ENCODE results near the gene KCNQ1. TPM values are rescaled to one million over a fixed set of nuclear protein-coding genes. Genes with fewer than 3 reads are reported as not detected.
A peak's percentile ranks its signal among the peaks of the same experiment; 100 is the strongest.

KCNQ1 gene
- total RNA-seq, 1 experiment from 2014 or later: 1.0 TPM

- ChIA-PET CTCF (no interaction called here), POLR2A (no interaction called here)
- Mint-ChIP-seq H3K27ac (ENCODE audit: unreplicated experiment) (no peak overlapping the region), H3K4me3 (ENCODE audit: unreplicated experiment) (no peak overlapping the region), H3K36me3 (ENCODE audit: insufficient read depth, unreplicated experiment) (no peaks in the 10 kb centered on the region), H3K4me1 (ENCODE audit: low read depth, unreplicated experiment) (peaks cover 6% of the 10 kb centered on the region), H3K9me3 (ENCODE audit: unreplicated experiment) (no peaks in the 10 kb centered on the region), H3K27me3 (ENCODE audit: insufficient read depth, unreplicated experiment) (no peaks in the 10 kb centered on the region)
- Histone ChIP-seq H3K36me3 (ENCODE audit: control insufficient read depth, insufficient read depth, low read length) (no peaks in the 10 kb centered on the region), H3K4me1 (peaks cover 10% of the 10 kb centered on the region; the same call in 1 of the 2 replicates), H3K9me3 (no peaks in the 10 kb centered on the region), H3K27me3 (replicated peaks; ENCODE audit: control insufficient read depth, insufficient read depth, low read length) (no peaks in the 10 kb centered on the region), H3K4me3 (ENCODE audit: low read depth, low read length) (no peak overlapping the region)
- no TSS peak for BruUV-seq (replicated peaks)
- DNase-seq: no peak
- TF ChIP-seq CTCF (IDR thresholded peaks at IDR 0.05; ENCODE audit: insufficient read depth in 1 of 2, low read depth in 1 of 2, low read length in 1 of 2, severe bottlenecking in 1 of 2, unreplicated experiment in 1 of 2): no peak
- intact Hi-C loops (cut with micrococcal nuclease; ENCODE audit: unreplicated experiment): no loop called here
These were observed 131.7 kb downstream of the KCNQ1 start for GRCh38 chr11:2576549-2576948.

- Mint-ChIP-seq H3K9me3 (ENCODE audit: unreplicated experiment) (no peaks in the 10 kb centered on the region), H3K27me3 (ENCODE audit: insufficient read depth, unreplicated experiment) (no peaks in the 10 kb centered on the region), H3K4me3 (ENCODE audit: unreplicated experiment) (no peak overlapping the region), H3K36me3 (ENCODE audit: insufficient read depth, unreplicated experiment) (no peaks in the 10 kb centered on the region), H3K4me1 (ENCODE audit: low read depth, unreplicated experiment) (peaks cover 6% of the 10 kb centered on the region), H3K27ac (ENCODE audit: unreplicated experiment) (no peak overlapping the region)
- intact Hi-C loops (cut with micrococcal nuclease; ENCODE audit: unreplicated experiment): no loop called here
- no peaks in the 10 kb centered on the region for H3K27me3 ChIP-seq (replicated peaks; ENCODE audit: control insufficient read depth, insufficient read depth, low read length)
- no TSS peak for BruUV-seq (replicated peaks)
- H3K4me3 ChIP-seq (ENCODE audit: low read depth, low read length): no peak overlapping the region
- ChIA-PET POLR2A (no interaction called here), CTCF (no interaction called here)
- TF ChIP-seq CTCF (IDR thresholded peaks at IDR 0.05; ENCODE audit: insufficient read depth in 1 of 2, low read depth in 1 of 2, low read length in 1 of 2, severe bottlenecking in 1 of 2, unreplicated experiment in 1 of 2): no peak
- H3K36me3 ChIP-seq (ENCODE audit: control insufficient read depth, insufficient read depth, low read length): no peaks in the 10 kb centered on the region
- peak; percentile 43 to 69 for DNase-seq
- peaks cover 10% of the 10 kb centered on the region; the same call in 1 of the 2 replicates for H3K4me1 ChIP-seq
- H3K9me3 ChIP-seq: no peaks in the 10 kb centered on the region
These were observed 132.5 kb downstream of the KCNQ1 start for GRCh38 chr11:2577031-2577990.

- no TSS peak for BruUV-seq (replicated peaks)
- Histone ChIP-seq H3K4me3 (ENCODE audit: low read depth, low read length) (no peak overlapping the region), H3K4me1 (peaks cover 10% of the 10 kb centered on the region; the same call in 1 of the 2 replicates), H3K36me3 (ENCODE audit: control insufficient read depth, insufficient read depth, low read length) (no peaks in the 10 kb centered on the region), H3K9me3 (no peaks in the 10 kb centered on the region), H3K27me3 (replicated peaks; ENCODE audit: control insufficient read depth, insufficient read depth, low read length) (no peaks in the 10 kb centered on the region)
- ChIA-PET CTCF (no interaction called here), POLR2A (no interaction called here)
- Mint-ChIP-seq H3K9me3 (ENCODE audit: unreplicated experiment) (no peaks in the 10 kb centered on the region), H3K27me3 (ENCODE audit: insufficient read depth, unreplicated experiment) (no peaks in the 10 kb centered on the region), H3K4me3 (ENCODE audit: unreplicated experiment) (no peak overlapping the region), H3K27ac (ENCODE audit: unreplicated experiment) (no peak overlapping the region), H3K4me1 (ENCODE audit: low read depth, unreplicated experiment) (peaks cover 6% of the 10 kb centered on the region), H3K36me3 (ENCODE audit: insufficient read depth, unreplicated experiment) (no peaks in the 10 kb centered on the region)
- peak in 1 of 2 experiments; percentile 32 for DNase-seq
- TF ChIP-seq CTCF (IDR thresholded peaks at IDR 0.05; ENCODE audit: insufficient read depth in 1 of 2, low read depth in 1 of 2, low read length in 1 of 2, severe bottlenecking in 1 of 2, unreplicated experiment in 1 of 2): no peak
- intact Hi-C loops (cut with micrococcal nuclease; ENCODE audit: unreplicated experiment): no loop called here
These were observed 133.5 kb downstream of the KCNQ1 start for GRCh38 chr11:2577991-2578928.

Data from Caco-2 (cell line).